ENCODE measurements around the gene RTN3. TPM values are rescaled to one million over a fixed set of nuclear protein-coding genes. Genes with fewer than 3 reads are reported as not detected.
"Not testable (repeated sequence)": the region's sequence is repeated elsewhere in the genome, so short reads cannot be mapped to it uniquely, and the experiment has no call there.

RTN3 gene
- 36.3 TPM for polyA plus RNA-seq (2012; ENCODE audit: missing spikeins)

GRCh38 chr11:63681321-63682065 lies at the start of gene RTN3:
TSS of gene RTN3 (plus strand) at chr11:63681500. CDS start at chr11:63681637, 137 bp downstream.
- FAIRE-seq (peak; percentile 99), DNase-seq (ENCODE audit: insufficient read length) (peak; percentile 95)
- TF ChIP-seq POLR2A (IDR thresholded peaks at IDR 0.05; ENCODE audit: low read depth, low read length) (peak; percentile 95), POLR2AphosphoS5 (IDR thresholded peaks at IDR 0.05; ENCODE audit: low read depth, low read length) (peak; percentile 87), TAF1 (IDR thresholded peaks at IDR 0.05; ENCODE audit: borderline replicate concordance, low read depth, low read length) (peak; percentile 62; the same call in 1 of the 2 replicates)

GRCh38 chr11:63635762-63636465 lies 45.4 kb upstream of the RTN3 start:
- no peak for TF ChIP-seq POLR2AphosphoS5 (IDR thresholded peaks at IDR 0.05; ENCODE audit: low read depth, low read length)
- no peak for TF ChIP-seq POLR2A (IDR thresholded peaks at IDR 0.05; ENCODE audit: low read depth, low read length)
- TF ChIP-seq TAF1 (IDR thresholded peaks at IDR 0.05; ENCODE audit: borderline replicate concordance, low read depth, low read length): no peak
- FAIRE-seq (peak; percentile 63), DNase-seq (ENCODE audit: insufficient read length) (peak; percentile 36)

- not testable (repeated sequence) for DNase-seq (ENCODE audit: insufficient read length); FAIRE-seq
Observed at GRCh38 chr11:63638436-63638835, 42.9 kb upstream of the RTN3 start.

- TF ChIP-seq POLR2A (IDR thresholded peaks at IDR 0.05; ENCODE audit: low read depth, low read length): no peak
- TF ChIP-seq TAF1 (IDR thresholded peaks at IDR 0.05; ENCODE audit: borderline replicate concordance, low read depth, low read length): no peak
- no peak for TF ChIP-seq POLR2AphosphoS5 (IDR thresholded peaks at IDR 0.05; ENCODE audit: low read depth, low read length)
- FAIRE-seq: no peak
- no peak for DNase-seq (ENCODE audit: insufficient read length)
Observed at GRCh38 chr11:63639199-63639832, 42.0 kb upstream of the RTN3 start.

- TF ChIP-seq POLR2A (IDR thresholded peaks at IDR 0.05; ENCODE audit: low read depth, low read length): no peak
- no peak for TF ChIP-seq TAF1 (IDR thresholded peaks at IDR 0.05; ENCODE audit: borderline replicate concordance, low read depth, low read length)
- no peak for TF ChIP-seq POLR2AphosphoS5 (IDR thresholded peaks at IDR 0.05; ENCODE audit: low read depth, low read length)
- DNase-seq (ENCODE audit: insufficient read length) (no peak), FAIRE-seq (no peak)
Observed at GRCh38 chr11:63641727-63642126, 39.6 kb upstream of the RTN3 start.

- DNase-seq (ENCODE audit: insufficient read length): no peak
- FAIRE-seq: no peak
- no peak for TF ChIP-seq POLR2A (IDR thresholded peaks at IDR 0.05; ENCODE audit: low read depth, low read length)
- TF ChIP-seq TAF1 (IDR thresholded peaks at IDR 0.05; ENCODE audit: borderline replicate concordance, low read depth, low read length): no peak
- no peak for TF ChIP-seq POLR2AphosphoS5 (IDR thresholded peaks at IDR 0.05; ENCODE audit: low read depth, low read length)
Observed at GRCh38 chr11:63643205-63643604, 38.1 kb upstream of the RTN3 start.

GRCh38 chr11:63652671-63653070 lies 28.6 kb upstream of the RTN3 start:
- TF ChIP-seq TAF1 (IDR thresholded peaks at IDR 0.05; ENCODE audit: borderline replicate concordance, low read depth, low read length) (no peak), POLR2A (IDR thresholded peaks at IDR 0.05; ENCODE audit: low read depth, low read length) (no peak), POLR2AphosphoS5 (IDR thresholded peaks at IDR 0.05; ENCODE audit: low read depth, low read length) (no peak)
- no peak for DNase-seq (ENCODE audit: insufficient read length)

GRCh38 chr11:63660972-63661371 lies 20.3 kb upstream of the RTN3 start:
- TF ChIP-seq POLR2A (IDR thresholded peaks at IDR 0.05; ENCODE audit: low read depth, low read length) (no peak), POLR2AphosphoS5 (IDR thresholded peaks at IDR 0.05; ENCODE audit: low read depth, low read length) (no peak), TAF1 (IDR thresholded peaks at IDR 0.05; ENCODE audit: borderline replicate concordance, low read depth, low read length) (no peak)
- no peak for FAIRE-seq
- DNase-seq (ENCODE audit: insufficient read length): no peak

More at GRCh38 chr11:63652671-63653070, 28.6 kb upstream of the RTN3 start:
- FAIRE-seq: no peak

GRCh38 chr11:63663809-63664208 lies 17.5 kb upstream of the RTN3 start:
- no peak for FAIRE-seq
- no peak for DNase-seq (ENCODE audit: insufficient read length)
- TF ChIP-seq TAF1 (IDR thresholded peaks at IDR 0.05; ENCODE audit: borderline replicate concordance, low read depth, low read length) (no peak), POLR2AphosphoS5 (IDR thresholded peaks at IDR 0.05; ENCODE audit: low read depth, low read length) (no peak), POLR2A (IDR thresholded peaks at IDR 0.05; ENCODE audit: low read depth, low read length) (no peak)

- TF ChIP-seq TAF1 (IDR thresholded peaks at IDR 0.05; ENCODE audit: borderline replicate concordance, low read depth, low read length): no peak
- TF ChIP-seq POLR2AphosphoS5 (IDR thresholded peaks at IDR 0.05; ENCODE audit: low read depth, low read length): no peak
- TF ChIP-seq POLR2A (IDR thresholded peaks at IDR 0.05; ENCODE audit: low read depth, low read length): no peak
- DNase-seq (ENCODE audit: insufficient read length) (no peak), FAIRE-seq (no peak)
Observed at GRCh38 chr11:63666874-63667273, 14.4 kb upstream of the RTN3 start.

GRCh38 chr11:63667995-63668795 lies 13.1 kb upstream of the RTN3 start:
- TF ChIP-seq POLR2AphosphoS5 (IDR thresholded peaks at IDR 0.05; ENCODE audit: low read depth, low read length) (no peak), TAF1 (IDR thresholded peaks at IDR 0.05; ENCODE audit: borderline replicate concordance, low read depth, low read length) (no peak), POLR2A (IDR thresholded peaks at IDR 0.05; ENCODE audit: low read depth, low read length) (no peak)
- DNase-seq (ENCODE audit: insufficient read length) (no peak), FAIRE-seq (no peak)

Measured in GM12892 (cell line).